ENCODE measurements around the gene PARD3B. TPM values are rescaled to one million over a fixed set of nuclear protein-coding genes. Genes with fewer than 3 reads are reported as not detected.
"Not testable (repeated sequence)": the region's sequence is repeated elsewhere in the genome, so short reads cannot be mapped to it uniquely, and the experiment has no call there.

The PARD3B gene
- total RNA-seq, 1 donor from 2014 or later = 6.4 TPM

- DNase-seq (ENCODE audit: low read depth in 2 of 2) = no peak
These were observed 938.9 kb downstream of the PARD3B start for GRCh38 chr2:205484215-205484614.

GRCh38 chr2:205484764-205485163, 939.5 kb downstream of the PARD3B start:
- DNase-seq (ENCODE audit: low read depth in 2 of 2) = no peak

- not testable (repeated sequence) for DNase-seq (ENCODE audit: low read depth in 2 of 2)
These were observed 948.3 kb downstream of the PARD3B start for GRCh38 chr2:205493528-205493927.

- DNase-seq (ENCODE audit: low read depth in 2 of 2) = no peak
These were observed 949.4 kb downstream of the PARD3B start for GRCh38 chr2:205494537-205495235.

GRCh38 chr2:205495819-205496218, 950.5 kb downstream of the PARD3B start:
- DNase-seq (ENCODE audit: low read depth in 2 of 2) = no peak

GRCh38 chr2:205496370-205496769, 951.1 kb downstream of the PARD3B start:
- no peak for DNase-seq (ENCODE audit: low read depth in 2 of 2)

DNA sequence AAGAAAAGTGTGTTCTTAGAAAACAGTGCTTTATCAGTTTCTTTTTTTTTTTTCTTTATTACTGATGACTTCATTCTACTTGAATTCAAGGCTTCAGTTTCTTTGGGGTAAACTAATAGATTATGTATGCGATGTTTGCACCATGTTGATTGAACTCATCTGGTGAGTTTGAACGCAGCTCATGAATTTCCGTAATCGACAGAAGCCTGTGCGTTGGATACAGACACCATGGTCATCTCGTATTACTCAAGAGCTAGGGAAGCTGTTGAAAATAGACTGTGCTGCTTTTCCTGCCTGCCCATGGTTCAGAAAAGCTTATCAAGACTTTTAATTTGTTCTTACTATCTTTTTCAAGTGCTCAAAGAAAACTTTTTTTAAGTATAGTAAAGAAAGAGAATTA, 951.5 kb downstream of the PARD3B start:
- DNase-seq (ENCODE audit: low read depth in 2 of 2) = no peak

- no peak for DNase-seq (ENCODE audit: low read depth in 2 of 2)
These were observed 953.7 kb downstream of the PARD3B start for GRCh38 chr2:205499006-205499405.

GRCh38 chr2:205500065-205500464, 954.8 kb downstream of the PARD3B start:
- no peak for DNase-seq (ENCODE audit: low read depth in 2 of 2)

GRCh38 chr2:205500951-205501350, 955.7 kb downstream of the PARD3B start:
- DNase-seq (ENCODE audit: low read depth in 2 of 2) = no peak

DNA sequence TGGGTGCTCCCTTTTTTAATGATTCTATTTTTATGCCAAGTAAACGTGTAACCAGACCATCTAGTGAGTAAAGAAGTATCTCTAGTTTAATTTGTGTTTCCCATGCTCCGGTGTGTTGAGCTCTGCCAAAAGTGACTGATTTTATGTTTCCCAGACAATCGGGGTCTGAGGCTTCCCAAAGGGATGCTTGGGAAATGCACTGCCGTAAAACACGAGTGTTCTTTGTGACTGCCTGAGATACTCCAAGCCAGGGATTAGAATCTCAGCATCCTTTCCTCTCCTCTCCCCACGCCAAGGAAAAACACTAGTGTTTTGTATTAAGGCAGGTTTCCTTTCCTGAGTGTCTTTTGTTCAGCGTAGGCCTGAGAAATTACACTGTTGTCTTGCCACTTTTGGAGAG, 956.6 kb downstream of the PARD3B start:
- DNase-seq (ENCODE audit: low read depth in 2 of 2) = no peak

DNA sequence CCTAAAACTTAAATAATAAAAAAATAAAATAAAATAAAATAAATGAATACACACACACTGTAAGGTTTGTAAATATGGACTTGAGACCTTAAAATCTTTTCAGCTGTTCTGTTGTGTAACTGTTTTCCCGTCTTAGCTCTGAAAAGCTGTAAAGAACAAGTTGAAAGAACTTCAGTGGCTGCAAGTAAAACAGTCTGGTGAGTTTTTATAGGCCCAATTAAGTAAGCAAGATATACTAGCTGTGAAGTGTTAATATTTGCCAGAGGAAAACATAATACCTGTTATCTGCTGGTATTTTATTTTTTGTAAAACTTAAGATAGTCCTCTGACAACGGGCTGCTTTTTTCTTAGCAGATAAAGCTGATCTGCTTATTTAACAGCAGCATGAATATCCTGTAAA, 960.1 kb downstream of the PARD3B start:
- no peak for DNase-seq (ENCODE audit: low read depth in 2 of 2)

GRCh38 chr2:205509655-205510054, 964.4 kb downstream of the PARD3B start:
- DNase-seq (ENCODE audit: low read depth in 2 of 2) = no peak

- no peak for DNase-seq (ENCODE audit: low read depth in 2 of 2)
These were observed 965.1 kb downstream of the PARD3B start for GRCh38 chr2:205510345-205510744.

- peak in 1 of 2 donors; percentile 29 for DNase-seq (ENCODE audit: low read depth in 2 of 2)
These were observed 965.9 kb downstream of the PARD3B start for GRCh38 chr2:205511221-205511620.

- no peak for DNase-seq (ENCODE audit: low read depth in 2 of 2)
These were observed 966.4 kb downstream of the PARD3B start for GRCh38 chr2:205511641-205512040.

DNA sequence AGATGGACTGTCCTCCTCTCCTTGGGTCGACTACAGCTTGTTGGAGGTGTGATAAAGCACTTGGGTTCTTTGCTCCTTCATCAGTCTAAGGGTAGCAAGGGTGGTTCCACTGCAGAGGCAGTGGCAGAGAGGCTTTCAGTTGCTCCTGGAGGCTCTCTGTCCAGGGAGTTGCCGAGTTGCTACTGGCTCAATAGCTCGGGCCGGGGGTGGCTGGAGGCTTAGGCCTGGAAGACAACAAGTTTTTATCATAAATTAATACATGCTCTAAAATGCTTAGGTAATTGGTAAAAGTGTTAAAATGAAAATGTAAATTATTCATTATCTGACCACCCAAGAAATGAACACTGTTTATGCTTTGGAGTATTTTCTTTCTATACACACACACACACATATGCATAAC, 975.0 kb downstream of the PARD3B start:
- DNase-seq (ENCODE audit: low read depth in 2 of 2) = no peak

DNA sequence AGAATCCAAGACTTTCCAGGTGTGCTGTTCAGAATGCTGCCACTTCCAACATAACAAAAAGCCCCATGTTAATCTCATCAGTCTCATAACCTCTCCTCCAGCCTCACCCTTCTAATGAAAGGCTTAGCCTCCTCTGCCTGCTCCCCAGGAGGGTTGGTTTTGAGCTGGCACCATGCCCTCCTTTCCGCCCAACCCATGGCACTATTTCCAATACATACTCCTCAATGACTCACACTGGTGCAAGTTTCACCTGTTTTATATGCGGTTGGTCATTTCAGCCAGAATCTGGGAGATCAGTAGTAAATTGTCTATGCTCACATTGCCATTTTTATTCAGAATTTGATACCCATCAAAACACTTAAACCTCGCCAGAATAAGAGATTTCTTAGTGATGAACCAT, 979.4 kb downstream of the PARD3B start:
- DNase-seq (ENCODE audit: low read depth in 2 of 2) = no peak

DNA sequence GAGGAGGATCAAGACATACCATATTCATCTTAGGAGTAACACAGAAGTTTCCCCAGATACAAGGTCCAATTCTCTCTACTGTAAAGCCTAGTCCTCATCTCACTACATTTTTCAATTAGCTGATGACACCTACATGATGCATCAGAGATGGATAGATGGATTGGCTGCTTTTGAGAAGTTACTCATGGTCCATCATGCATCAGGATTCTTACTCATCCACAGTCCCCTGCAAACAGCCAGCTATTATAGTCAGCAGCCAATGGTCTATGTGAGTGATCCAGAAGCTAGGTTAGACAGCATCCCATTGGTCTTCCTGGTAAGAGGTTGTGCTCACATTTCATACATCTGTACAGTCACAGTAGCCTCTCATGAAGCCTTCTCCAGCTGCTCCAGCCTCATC, 982.5 kb downstream of the PARD3B start:
- DNase-seq (ENCODE audit: low read depth in 2 of 2) = no peak

DNA sequence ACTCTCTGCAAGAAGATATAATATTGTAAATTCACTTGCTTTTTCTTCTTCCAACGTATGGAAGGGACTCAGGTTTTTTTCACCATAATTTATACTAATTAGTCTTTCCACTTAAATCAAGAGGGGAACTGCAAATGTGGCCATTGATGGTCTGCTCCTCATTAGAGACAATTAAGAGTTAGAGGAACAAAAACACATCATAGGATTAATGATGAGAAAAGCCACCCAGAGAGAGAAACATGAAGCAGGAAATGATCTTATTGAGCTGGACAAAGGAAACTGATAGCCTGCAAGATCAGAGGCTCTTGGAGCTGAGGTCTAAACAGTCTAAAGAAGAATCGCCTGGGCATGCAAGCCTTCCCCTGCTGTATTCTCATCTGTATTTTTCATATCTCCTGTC, 985.8 kb downstream of the PARD3B start:
- DNase-seq (ENCODE audit: low read depth in 2 of 2) = no peak

DNA sequence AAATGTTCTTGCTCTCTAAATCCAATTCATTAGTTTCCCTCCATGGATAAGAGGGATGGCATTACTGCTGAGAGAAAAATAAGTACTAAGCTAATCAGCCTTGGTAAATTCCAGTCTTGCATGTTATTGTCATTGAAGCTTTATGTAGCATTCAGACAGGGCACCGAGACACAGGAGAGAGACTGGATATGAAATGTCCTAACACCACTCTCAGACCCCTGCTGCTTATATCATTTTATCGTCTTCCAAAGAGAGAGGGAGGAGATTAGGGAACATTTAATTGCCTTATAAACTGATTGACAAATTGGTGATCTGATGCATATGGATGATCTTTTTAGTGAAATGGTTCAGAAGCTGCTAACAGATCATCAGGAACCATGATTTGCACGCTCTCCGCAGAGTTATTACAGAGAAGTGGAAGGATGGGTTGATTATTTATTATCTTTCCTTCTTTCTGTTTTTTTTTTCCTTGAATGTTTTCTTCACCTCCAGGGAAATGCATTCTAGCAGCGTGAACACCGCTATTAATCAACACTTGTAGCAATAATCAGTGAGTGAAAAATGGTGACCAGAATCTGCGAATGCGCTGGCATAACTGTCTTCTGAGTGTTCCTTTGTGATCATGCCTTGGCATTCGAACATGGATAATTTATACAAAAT, 986.3 kb downstream of the PARD3B start:
- DNase-seq (ENCODE audit: low read depth in 2 of 2) = no peak

DNA sequence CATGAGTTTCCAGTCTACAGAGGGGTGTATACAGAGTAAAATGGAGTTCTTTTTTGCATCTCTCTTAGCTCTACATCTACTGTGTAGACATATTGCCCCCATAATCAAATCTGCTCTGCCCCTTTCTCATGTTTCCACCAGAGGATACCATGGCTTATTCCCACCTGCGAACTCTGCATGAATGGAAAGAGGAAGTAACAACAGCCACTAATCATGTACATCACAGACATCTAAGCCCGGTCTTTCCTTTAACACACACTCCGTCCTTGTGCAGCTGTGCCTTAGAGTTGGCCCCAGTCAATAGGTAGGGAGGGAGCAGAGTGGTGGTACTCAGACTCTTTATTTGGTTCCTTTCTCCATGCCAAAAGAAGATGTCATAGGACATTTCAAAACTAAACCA, 989.7 kb downstream of the PARD3B start:
- DNase-seq (ENCODE audit: low read depth in 2 of 2) = no peak

- no peak for DNase-seq (ENCODE audit: low read depth in 2 of 2)
These were observed 994.3 kb downstream of the PARD3B start for GRCh38 chr2:205539603-205540002.

Measured in dermis microvascular lymphatic vessel endothelial cell (primary cell).